ENCODE data around the gene KCNJ14.
A peak's percentile ranks its signal among the peaks of the same experiment; 100 is the strongest.

GRCh38 chr19:48445256-48445605, 10.1 kb upstream of the KCNJ14 start:
- TF ChIP-seq TEAD4 (IDR thresholded peaks at IDR 0.05; ENCODE audit: borderline replicate concordance, insufficient read depth) (no peak), YY1 (IDR thresholded peaks at IDR 0.05; ENCODE audit: low read depth) (no peak), NFIC (IDR thresholded peaks at IDR 0.05; ENCODE audit: borderline replicate concordance) (no peak), GATA2 (CRISPR knock-in tag; IDR thresholded peaks at IDR 0.05) (peak; percentile 99), GABPA (IDR thresholded peaks at IDR 0.05; ENCODE audit: low read depth) (no peak)
- TF ChIP-seq, protein P1, sequence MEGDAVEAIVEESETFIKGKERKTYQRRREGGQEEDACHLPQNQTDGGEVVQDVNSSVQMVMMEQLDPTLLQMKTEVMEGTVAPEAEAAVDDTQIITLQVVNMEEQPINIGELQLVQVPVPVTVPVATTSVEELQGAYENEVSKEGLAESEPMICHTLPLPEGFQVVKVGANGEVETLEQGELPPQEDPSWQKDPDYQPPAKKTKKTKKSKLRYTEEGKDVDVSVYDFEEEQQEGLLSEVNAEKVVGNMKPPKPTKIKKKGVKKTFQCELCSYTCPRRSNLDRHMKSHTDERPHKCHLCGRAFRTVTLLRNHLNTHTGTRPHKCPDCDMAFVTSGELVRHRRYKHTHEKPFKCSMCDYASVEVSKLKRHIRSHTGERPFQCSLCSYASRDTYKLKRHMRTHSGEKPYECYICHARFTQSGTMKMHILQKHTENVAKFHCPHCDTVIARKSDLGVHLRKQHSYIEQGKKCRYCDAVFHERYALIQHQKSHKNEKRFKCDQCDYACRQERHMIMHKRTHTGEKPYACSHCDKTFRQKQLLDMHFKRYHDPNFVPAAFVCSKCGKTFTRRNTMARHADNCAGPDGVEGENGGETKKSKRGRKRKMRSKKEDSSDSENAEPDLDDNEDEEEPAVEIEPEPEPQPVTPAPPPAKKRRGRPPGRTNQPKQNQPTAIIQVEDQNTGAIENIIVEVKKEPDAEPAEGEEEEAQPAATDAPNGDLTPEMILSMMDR (IDR thresholded peaks at IDR 0.05): peak; percentile 85
- TF ChIP-seq, protein P2, sequence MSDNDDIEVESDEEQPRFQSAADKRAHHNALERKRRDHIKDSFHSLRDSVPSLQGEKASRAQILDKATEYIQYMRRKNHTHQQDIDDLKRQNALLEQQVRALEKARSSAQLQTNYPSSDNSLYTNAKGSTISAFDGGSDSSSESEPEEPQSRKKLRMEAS (IDR thresholded peaks at IDR 0.05; ENCODE audit: low read depth): 0 out of 2 replicates have a peak, but pooled peaks have one; percentile 26

Measured in SK-N-SH (cell line).